GM19324 (cell line): Measurements from ENCODE around the gene FBXL5.

ENCODE experiments used
- ATAC-seq: cut with Tn5 transposase; IDR thresholded peaks from one replicate; pipeline ENCODE4 v1.9.1; 2021; ENCODE audit warnings: mild to moderate bottlenecking, moderate library complexity; ENCODE audit not compliant: unreplicated experiment, low FRiP score

Gene FBXL5, protein sequence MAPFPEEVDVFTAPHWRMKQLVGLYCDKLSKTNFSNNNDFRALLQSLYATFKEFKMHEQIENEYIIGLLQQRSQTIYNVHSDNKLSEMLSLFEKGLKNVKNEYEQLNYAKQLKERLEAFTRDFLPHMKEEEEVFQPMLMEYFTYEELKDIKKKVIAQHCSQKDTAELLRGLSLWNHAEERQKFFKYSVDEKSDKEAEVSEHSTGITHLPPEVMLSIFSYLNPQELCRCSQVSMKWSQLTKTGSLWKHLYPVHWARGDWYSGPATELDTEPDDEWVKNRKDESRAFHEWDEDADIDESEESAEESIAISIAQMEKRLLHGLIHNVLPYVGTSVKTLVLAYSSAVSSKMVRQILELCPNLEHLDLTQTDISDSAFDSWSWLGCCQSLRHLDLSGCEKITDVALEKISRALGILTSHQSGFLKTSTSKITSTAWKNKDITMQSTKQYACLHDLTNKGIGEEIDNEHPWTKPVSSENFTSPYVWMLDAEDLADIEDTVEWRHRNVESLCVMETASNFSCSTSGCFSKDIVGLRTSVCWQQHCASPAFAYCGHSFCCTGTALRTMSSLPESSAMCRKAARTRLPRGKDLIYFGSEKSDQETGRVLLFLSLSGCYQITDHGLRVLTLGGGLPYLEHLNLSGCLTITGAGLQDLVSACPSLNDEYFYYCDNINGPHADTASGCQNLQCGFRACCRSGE

GRCh38 chr4:15655223-15656037, at the start of gene FBXL5:
Gene FBXL5 (minus strand): TSS chr4:15655357. CDS start chr4:15655287, 70 bp downstream.
- peak; percentile 85 for ATAC-seq

- ATAC-seq: no peak
Observed at GRCh38 chr4:15704129-15704528, 49.0 kb upstream of the FBXL5 start.

DNA sequence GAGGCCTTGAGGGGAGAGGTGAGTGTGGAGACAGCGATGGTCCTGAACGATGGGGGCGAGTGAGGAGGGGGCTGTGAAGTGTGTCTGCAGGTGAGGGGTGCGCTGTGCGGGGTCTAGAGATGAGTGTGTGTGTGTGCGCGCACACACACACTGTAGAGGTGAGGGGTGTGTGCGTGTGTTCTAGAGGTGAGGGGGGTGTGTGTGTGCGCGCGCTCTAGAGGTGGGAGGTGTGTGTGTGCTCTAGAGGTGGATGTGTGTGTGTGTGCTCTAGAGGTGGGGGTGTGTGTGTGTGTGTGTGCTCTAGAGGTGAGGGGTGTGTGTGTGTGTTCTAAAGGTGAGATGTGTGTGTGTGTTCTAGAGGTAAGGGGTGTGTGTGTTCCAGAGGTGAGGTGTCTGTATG, 48.3 kb upstream of the FBXL5 start:
- ATAC-seq: no peak

GRCh38 chr4:15702941-15703403, 47.8 kb upstream of the FBXL5 start, which contains the start of gene BST1:
Gene BST1 (plus strand): TSS chr4:15703065. CDS start chr4:15703145, 80 bp downstream.
- no peak for ATAC-seq

GRCh38 chr4:15696866-15697265, 41.7 kb upstream of the FBXL5 start:
- no peak for ATAC-seq

DNA sequence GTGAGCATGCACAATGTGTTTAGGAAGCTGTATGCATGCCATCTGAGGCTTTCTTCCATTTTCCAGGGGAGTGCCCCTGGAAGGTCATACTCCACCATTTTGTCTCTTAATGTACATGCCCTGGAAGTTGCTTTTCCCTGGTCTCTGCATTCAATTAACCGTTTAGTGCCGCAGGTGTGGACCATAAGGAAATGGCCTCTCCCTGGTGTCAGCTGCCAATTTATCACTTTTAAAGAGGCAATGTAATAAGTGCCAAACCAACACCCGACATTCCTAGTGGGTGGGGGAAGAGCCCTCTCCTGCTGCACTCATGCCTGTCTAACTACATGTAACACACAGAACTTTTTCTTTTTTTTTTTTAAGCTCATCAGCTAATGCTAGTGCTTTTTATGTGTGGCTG, 40.6 kb upstream of the FBXL5 start:
- no peak for ATAC-seq

DNA sequence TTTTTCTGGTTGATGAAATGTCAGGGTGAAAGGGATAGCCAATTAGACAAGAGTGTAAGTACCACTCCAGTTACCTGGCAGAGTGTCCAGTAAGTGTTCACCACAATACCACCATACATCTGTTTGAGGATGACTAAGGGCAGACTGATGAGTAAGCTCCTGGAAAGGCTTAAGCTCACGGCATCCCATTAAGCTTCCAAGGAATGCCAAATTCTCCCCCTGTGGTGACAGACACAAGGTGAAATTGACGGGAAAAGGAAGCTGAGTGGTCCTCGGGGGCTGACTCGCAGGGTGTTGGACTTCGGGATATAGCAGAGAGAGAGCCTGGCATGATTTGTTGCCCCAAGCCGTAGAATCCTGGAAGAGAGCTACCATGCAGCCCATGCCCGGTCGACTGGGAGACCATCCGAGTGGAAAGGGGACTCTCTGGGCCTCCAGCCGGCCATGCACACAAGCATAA, 40.1 kb upstream of the FBXL5 start:
- ATAC-seq: no peak

GRCh38 chr4:15694431-15694830, 39.3 kb upstream of the FBXL5 start:
- no peak for ATAC-seq

- ATAC-seq: no peak
Observed at GRCh38 chr4:15692602-15693001, 37.4 kb upstream of the FBXL5 start.

DNA sequence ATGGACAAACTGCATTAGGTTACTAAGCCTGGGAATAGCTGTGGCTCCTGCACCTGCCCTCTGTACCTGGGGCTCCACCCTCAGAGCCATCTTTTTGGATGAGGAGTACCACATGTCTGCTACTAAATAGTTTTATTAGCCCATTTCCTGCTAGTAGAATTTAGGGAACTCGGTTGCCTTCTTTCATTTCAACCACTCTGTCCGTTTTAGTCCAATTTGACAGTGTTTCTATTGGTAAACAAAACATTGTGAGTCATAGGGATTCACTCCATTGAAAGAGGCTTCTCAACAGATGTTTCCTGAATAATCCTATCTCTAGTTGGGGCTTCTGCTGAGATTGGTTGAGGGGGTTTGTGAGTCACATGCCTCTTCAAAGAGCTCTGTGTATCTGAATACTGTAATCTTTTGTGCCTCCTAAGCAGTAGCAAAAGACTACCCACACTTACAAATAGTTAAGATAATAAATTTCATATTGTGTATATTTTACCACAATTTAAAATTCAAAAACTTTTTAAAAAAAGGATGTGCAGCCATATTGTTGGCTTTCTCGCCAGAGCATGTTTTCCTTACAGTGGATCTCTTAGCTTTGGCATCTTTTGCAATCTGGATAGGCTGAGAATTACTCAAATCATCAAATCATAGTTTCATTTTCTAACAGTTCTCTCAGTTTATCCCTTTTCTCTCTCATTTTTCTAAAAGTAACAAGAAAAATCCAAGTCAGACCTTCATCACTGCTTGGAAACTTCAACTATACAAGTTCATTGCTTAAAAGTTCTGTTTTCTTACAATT, 36.4 kb upstream of the FBXL5 start:
- no peak for ATAC-seq

DNA sequence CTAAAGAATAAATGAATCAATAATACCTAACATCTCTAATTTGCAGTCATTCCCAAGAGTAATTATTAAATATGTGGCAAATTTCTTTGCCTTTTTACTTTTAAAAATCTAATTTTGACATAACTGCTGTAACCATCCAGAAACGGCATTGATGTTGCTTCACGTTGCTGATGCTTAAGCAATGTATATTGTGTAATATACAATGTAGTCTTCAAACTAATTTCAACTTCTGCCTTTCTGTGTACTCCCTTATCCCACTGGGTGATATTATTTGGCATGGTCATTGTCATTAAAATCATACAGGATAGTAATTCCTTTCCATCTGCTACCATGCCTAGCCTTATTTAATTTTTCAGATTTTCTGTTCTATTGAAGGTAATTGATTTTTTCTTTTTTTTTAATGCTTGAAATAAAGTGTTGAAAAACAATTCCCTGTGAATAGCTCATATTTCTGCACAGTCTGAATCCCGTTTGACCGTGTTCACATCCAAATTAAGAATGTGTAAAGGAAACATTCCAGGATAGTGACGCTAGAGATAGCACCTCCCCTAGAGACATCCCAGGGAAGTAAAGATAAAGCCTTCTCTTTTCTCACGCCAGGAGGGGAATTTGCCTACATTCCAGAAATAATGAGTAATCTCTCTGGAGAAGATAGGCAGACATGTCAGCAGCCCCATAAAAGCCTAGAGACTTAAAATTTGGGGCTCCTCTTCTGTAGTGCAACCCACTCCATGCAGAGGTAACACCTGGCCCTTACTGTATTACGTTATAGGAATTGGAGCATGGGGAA, 35.1 kb upstream of the FBXL5 start:
- no peak for ATAC-seq

GRCh38 chr4:15689540-15689939, 34.4 kb upstream of the FBXL5 start:
- ATAC-seq: no peak

DNA sequence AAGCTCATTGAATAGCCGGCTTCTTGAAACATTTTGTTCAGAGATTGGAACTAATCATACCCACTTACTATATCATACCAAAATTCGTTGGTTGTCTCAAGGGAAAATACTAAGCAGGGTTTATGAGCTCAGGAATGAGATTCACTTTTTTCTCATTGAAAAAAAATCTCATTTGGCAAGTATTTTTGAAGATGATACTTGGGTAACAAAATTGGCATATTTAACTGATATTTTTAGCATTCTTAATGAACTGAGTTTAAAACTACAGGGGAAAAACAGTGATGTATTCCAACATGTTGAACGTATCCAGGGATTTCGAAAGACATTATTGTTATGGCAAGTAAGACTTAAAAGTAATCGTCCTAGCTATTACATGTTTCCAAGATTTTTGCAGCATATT, 32.9 kb upstream of the FBXL5 start:
- no peak for ATAC-seq

DNA sequence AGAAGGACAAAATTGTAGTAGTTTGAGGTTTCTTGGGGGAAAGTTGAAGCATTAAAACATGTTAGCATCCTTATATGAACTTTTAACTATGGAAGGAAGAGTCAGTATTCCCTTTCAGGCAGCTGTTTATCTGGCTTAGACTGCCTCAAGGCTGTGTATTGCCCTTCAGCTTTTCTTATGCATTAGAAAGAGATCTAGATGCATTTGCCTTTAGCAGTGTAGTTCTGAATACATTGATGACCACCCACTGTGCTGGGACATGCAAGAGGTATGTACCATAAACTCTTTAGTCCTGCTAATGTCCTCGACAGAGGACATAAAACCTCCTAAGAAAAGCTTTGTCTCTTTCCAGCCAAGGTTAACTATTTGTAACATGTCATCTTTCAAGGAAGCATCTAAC, 29.3 kb upstream of the FBXL5 start:
- no peak for ATAC-seq

GRCh38 chr4:15683143-15683495, 28.0 kb upstream of the FBXL5 start:
- ATAC-seq: no peak

GRCh38 chr4:15682242-15683142, 27.3 kb upstream of the FBXL5 start:
- no peak for ATAC-seq

DNA sequence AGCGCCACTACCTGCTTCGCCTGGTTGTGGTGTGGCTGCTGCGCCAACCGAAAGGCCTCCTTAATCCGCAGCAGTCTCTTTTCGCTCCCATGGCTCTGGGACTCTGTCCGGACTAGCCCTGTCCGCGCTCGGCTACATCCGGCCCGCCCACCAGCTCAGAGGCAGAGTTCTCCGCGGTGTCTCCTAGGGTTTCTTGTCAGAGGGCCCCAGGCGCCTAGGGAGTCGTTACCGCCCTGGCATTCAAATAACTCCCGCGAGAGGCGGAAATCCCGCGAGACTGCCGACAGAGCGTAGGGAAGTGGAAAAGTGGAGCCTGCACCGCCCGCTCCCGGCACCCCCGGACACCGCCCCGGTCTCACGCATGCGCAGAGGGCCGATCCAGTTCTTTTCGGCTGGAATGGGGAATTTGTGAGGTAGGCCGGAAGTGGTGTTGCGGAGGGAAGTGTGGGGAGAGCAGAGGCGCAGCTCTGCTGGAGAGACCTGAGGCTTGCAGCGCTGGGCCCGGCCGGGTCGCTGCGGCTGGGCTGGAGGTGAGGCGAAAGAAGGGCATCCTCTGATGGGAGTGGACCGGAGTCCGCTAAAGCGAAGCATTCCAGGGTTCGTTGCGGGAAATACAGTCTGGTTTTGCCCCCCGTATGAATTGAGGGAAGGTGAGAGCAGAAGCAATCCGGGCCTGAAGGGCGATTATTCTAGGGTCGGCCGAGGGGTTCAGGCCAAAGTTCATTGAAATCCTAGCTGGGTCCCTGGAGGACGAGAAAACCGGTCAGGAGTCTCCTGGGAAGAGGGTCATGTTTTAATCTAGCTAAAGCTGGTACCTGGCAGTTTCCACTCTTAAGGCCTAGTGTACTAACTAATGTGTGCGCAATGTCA, 26.4 kb upstream of the FBXL5 start, which contains the start of gene FAM200B:
Gene FAM200B, plus strand, starts transcription at position 456 of the 870 bp plus-strand sequence. CDS start 5,151 bp downstream, outside the sequence.
- ATAC-seq: peak; percentile 96
